ENCODE measurements around the gene PIAS4.

PIAS4 gene, protein sequence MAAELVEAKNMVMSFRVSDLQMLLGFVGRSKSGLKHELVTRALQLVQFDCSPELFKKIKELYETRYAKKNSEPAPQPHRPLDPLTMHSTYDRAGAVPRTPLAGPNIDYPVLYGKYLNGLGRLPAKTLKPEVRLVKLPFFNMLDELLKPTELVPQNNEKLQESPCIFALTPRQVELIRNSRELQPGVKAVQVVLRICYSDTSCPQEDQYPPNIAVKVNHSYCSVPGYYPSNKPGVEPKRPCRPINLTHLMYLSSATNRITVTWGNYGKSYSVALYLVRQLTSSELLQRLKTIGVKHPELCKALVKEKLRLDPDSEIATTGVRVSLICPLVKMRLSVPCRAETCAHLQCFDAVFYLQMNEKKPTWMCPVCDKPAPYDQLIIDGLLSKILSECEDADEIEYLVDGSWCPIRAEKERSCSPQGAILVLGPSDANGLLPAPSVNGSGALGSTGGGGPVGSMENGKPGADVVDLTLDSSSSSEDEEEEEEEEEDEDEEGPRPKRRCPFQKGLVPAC

DNA sequence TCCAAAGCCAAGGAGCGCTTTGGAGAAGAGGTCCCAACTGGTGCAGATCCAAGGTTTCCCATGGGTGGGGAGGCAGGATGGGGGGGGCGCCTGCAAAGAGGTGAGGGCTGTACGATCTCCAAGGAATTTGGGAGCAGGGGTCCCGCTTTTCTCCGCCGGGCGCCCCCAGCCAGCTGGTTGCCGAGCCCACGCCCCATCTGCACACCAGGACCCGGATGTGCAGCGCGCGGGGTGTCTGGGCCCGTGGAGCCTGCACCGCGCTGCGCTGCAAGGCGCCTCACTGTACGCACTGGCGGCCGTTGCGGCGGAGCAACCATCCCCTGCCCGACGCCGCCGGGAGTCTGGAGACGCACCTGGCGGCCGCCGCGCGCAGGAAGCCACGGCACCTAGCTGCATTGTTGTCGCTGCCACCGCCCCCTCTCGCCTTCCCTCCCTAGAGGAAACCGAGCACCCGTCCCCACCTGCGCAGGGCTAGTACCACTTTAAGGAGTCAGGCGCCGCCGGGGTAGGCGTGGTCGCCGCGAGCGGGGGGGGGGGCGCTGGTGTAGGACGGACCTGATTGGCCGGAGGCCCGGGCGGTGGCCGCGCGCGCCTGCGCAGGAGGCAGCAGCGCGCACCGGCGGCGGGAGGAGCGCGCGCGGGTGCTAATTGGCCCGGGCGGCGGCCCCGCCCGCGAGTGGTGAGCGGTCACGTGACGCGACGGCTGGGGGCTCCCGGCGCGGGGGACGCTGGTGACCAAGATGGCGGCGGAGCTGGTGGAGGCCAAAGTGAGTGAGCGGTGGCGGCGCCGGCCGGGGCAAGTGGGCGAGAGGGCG, at the start of gene PIAS4:
TSS of gene PIAS4 (plus strand) at position 716 of the 815 bp plus-strand sequence. CDS start at position 741, 25 bp downstream.
- H3K4me3 ChIP-seq (ENCODE audit: low read depth, low read length), result peak within 1 kb of the TSS; percentile 95
- TF ChIP-seq, protein P1, sequence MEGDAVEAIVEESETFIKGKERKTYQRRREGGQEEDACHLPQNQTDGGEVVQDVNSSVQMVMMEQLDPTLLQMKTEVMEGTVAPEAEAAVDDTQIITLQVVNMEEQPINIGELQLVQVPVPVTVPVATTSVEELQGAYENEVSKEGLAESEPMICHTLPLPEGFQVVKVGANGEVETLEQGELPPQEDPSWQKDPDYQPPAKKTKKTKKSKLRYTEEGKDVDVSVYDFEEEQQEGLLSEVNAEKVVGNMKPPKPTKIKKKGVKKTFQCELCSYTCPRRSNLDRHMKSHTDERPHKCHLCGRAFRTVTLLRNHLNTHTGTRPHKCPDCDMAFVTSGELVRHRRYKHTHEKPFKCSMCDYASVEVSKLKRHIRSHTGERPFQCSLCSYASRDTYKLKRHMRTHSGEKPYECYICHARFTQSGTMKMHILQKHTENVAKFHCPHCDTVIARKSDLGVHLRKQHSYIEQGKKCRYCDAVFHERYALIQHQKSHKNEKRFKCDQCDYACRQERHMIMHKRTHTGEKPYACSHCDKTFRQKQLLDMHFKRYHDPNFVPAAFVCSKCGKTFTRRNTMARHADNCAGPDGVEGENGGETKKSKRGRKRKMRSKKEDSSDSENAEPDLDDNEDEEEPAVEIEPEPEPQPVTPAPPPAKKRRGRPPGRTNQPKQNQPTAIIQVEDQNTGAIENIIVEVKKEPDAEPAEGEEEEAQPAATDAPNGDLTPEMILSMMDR (conservative IDR thresholded peaks at IDR 0.05; ENCODE audit: low read depth, low read length), result no peak
- peak; percentile 95 for DNase-seq (ENCODE audit: low read depth)

DNA sequence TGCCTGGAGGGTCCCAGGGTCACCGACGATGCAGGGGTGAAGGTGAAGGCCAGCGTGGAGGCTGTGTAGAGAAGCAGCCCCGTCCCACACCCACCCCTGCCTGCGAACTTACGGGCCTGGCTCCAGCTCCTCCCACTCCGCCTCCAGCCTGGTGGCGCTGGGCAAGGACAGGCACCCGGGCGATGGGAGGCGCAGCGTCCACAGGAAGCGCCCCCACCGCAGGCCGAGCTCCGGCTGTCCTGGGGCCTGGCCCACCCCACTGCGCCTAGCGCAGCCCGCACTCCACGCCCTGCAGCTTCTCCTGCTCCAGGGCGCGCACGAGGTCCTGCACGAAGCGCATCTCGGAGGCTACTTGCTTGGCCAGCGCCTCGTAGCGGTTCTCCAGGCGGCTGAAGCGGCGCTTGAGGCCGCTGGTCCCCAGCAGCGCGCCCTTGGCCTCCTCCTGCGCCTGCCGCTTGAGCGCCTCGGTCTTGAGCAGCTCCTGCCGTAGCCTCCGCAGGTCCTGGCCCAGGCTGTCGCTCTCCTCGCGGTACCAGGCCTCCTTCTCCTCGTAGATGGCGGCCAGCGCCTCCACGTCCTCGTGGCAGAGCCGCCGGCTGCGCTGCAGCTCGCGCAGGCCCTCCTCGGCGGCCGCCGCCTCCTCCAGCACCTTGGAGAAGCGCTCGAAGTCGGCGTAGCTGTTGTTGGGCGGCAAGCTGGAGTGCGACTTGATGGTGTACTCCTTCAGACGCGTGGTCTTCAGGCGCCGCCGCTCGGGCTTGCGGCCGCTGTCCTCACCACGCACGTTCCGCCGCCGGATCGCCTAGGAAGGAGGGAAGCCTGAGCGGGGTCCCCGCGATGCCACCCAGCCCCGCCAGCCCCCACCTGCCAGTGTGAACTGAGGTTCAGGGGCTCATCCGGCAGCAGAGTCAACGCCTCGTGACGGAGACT, 48.4 kb upstream of the PIAS4 start:
- no peak for DNase-seq (ENCODE audit: low read depth)
- no peak overlapping the region for H3K4me3 ChIP-seq (ENCODE audit: low read depth, low read length)
- TF ChIP-seq, protein P1 (conservative IDR thresholded peaks at IDR 0.05; ENCODE audit: low read depth, low read length), result no peak

DNA sequence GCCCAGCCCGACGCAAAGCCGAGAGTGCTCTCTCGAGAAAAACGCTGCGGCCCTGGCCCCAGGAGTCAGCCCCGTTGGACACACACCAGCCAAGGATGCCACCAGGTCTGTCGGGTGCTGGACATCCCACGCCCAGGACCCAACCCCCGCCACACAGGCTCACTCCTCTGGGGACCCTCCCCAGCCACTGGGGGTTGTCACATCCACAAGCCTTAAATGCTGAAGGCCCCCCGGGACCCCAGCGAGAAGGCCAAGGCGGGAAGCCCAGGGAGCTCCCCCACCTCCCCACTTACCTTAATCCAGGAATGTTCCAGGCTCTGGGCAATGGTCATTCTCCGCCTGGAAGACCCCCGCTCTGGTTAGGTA, 47.8 kb upstream of the PIAS4 start:
- TF ChIP-seq, protein P1 (conservative IDR thresholded peaks at IDR 0.05; ENCODE audit: low read depth, low read length), result no peak
- H3K4me3 ChIP-seq (ENCODE audit: low read depth, low read length), result no peak overlapping the region

DNA sequence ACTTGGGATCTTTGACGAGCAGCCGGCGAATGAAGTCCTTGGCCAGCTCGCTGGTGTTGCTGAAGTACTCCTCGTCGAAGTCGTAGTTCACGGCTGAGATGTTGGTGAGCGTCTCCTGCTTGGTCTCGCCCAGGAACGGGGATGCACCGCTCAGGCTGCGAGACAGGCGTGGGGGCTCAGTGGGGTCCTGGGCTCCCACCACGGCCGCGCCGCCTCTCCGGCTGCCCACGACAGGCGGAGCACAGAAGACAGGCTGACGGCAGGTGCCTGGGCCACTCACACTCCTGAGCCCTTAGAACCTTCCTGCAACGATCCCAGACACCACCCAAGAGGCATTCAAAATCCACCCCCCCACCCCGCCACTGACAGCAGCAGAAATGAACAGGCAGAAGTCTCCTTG, 46.5 kb upstream of the PIAS4 start:
- TF ChIP-seq, protein P1 (conservative IDR thresholded peaks at IDR 0.05; ENCODE audit: low read depth, low read length), result no peak
- DNase-seq (ENCODE audit: low read depth), result no peak
- H3K4me3 ChIP-seq (ENCODE audit: low read depth, low read length), result no peak overlapping the region

More for the DNA sequence above, 47.8 kb upstream of the PIAS4 start:
- no peak for DNase-seq (ENCODE audit: low read depth)

DNA sequence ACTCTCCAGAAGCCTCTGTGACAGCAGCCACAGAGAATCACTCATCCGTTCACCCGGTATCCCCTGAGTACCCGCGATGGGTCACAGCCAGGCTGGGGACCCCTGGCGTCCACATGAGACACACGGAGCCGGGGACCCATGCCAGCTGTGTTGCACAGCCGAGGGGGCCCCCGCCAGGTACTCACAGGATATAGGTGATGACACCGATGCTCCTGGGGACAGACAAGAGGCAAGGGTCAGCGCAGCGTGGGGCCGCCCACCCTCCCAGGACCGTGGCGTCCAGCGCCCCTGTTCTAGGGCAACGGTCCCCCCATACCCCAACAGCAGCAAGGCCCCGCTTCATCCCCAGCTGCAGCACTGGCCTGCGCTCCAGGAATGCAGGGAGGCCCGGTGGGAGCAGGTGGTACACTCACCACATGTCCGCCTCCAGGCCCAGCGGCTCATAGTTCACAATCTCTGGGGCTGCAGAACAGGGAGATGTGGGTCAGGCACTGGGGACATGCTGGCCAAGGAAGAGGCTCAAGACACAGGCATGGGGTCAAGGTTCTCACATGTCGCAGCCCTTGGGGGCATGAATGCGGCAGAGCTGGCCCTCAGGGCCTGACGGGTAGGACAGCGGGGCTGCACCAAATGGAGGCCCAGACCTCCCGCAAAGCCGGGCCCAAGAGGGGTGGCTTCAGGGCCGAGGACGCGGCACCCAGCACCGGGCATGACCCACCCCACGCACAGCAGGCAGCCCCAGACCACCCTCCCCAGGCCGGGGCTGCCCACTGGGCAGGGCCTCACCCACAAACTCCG, 43.9 kb upstream of the PIAS4 start:
- H3K4me3 ChIP-seq (ENCODE audit: low read depth, low read length), result no peak overlapping the region
- TF ChIP-seq, protein P1 (conservative IDR thresholded peaks at IDR 0.05; ENCODE audit: low read depth, low read length), result no peak
- no peak for DNase-seq (ENCODE audit: low read depth)

Data from choroid plexus epithelial cell (primary cell).